Activated CD4-positive, alpha-beta T cell treated with anti-CD3 and anti-CD28 coated beads, Interleukin-2, amount 10 ng/mL, durations not matched to agents 7 days and 5 days (primary cell): ENCODE measurements around the gene DMXL1. TPM values are rescaled to one million over a fixed set of nuclear protein-coding genes. Genes with fewer than 3 reads are reported as not detected.

Source experiments
- CTCF ChIA-PET: fragments of 350-600 bp; sonication (Branson Sonifier 250); formaldehyde crosslinking; loops from one replicate; lab custom pipeline; 2021; ENCODE audit warnings: antibody characterized with exemption; lab: Charles Lee
- POLR2A ChIA-PET: fragments of 350-600 bp; sonication (Branson Sonifier 250); formaldehyde crosslinking; loops from one replicate; lab custom pipeline; 2021; ENCODE audit warnings: antibody characterized with exemption; lab: Charles Lee
- DNase-seq: peaks from one replicate; pipeline ENCODE4 v3.0.0-alpha.2; 2020
- H3K27ac Mint-ChIP-seq: one replicate; pipeline ENCODE4 v1.8.0; 2021; ENCODE audit warnings: mild to moderate bottlenecking, moderate library complexity, mixed read lengths
- H3K27me3 Mint-ChIP-seq: one replicate; pipeline ENCODE4 v1.8.0; 2021; ENCODE audit warnings: mixed read lengths
- H3K36me3 Mint-ChIP-seq: one replicate; pipeline ENCODE4 v1.8.0; 2021; ENCODE audit warnings: low read depth, mixed read lengths
- H3K4me1 Mint-ChIP-seq: one replicate; pipeline ENCODE4 v1.8.0; 2021; ENCODE audit warnings: mixed read lengths
- H3K4me3 Mint-ChIP-seq: one replicate; pipeline ENCODE4 v1.8.0; 2021; ENCODE audit warnings: mild to moderate bottlenecking, moderate library complexity, mixed read lengths
- H3K9me3 Mint-ChIP-seq: one replicate; pipeline ENCODE4 v1.8.0; 2021; ENCODE audit warnings: mixed read lengths
- total RNA-seq, 2 experiments: library from RNA; stranded (reverse); gene quantifications; one replicate each; pipeline ENCODE4 v1.2.3, GENCODE V29; 2021

DMXL1 gene
- total RNA-seq, 2 experiments from 2014 or later = 28.4 to 29.3 TPM

- no peak for DNase-seq
- Mint-ChIP-seq H3K27ac (no peak overlapping the region), H3K4me1 (peaks cover 20% of the 10 kb centered on the region), H3K4me3 (no peak overlapping the region), H3K36me3 (no peaks in the 10 kb centered on the region), H3K9me3 (no peaks in the 10 kb centered on the region), H3K27me3 (no peaks in the 10 kb centered on the region)
- ChIA-PET POLR2A (no interaction called here), CTCF (interaction anchor here (0.6 kb wide), 1 partner anchor 25 kb away, joined by 3 read pairs; no protein-coding TSS in a partner anchor)
These were observed 34.7 kb upstream of the DMXL1 start for GRCh38 chr5:119036101-119036762.

- ChIA-PET CTCF (no interaction called here), POLR2A (no interaction called here)
- Mint-ChIP-seq H3K36me3 (no peaks in the 10 kb centered on the region), H3K9me3 (no peaks in the 10 kb centered on the region), H3K27ac (no peak overlapping the region), H3K4me1 (peaks cover 6% of the 10 kb centered on the region), H3K27me3 (no peaks in the 10 kb centered on the region), H3K4me3 (no peak overlapping the region)
- no peak for DNase-seq
These were observed 33.2 kb upstream of the DMXL1 start for GRCh38 chr5:119037496-119038215.

GRCh38 chr5:119048246-119048645 lies 22.6 kb upstream of the DMXL1 start:
- no peak overlapping the region for H3K4me3 Mint-ChIP-seq
- H3K27me3 Mint-ChIP-seq = peaks cover 5% of the 10 kb centered on the region
- no peaks in the 10 kb centered on the region for H3K9me3 Mint-ChIP-seq
- no peak for DNase-seq
- H3K36me3 Mint-ChIP-seq = no peaks in the 10 kb centered on the region
- no peaks in the 10 kb centered on the region for H3K4me1 Mint-ChIP-seq
- no peak overlapping the region for H3K27ac Mint-ChIP-seq
- ChIA-PET CTCF (interaction anchor here (1.0 to 1.9 kb wide), 2 partner anchors 22 to 60 kb away, joined by 3 to 5 read pairs; partner anchors contain the start of gene DTWD2), POLR2A (interaction anchor here (0.8 kb wide), 1 partner anchor 22 kb away, joined by 3 read pairs; the partner anchor contains the start of gene DMXL1)

- Mint-ChIP-seq H3K4me1 (no peaks in the 10 kb centered on the region), H3K36me3 (no peaks in the 10 kb centered on the region), H3K27ac (no peak overlapping the region), H3K27me3 (peaks cover 5% of the 10 kb centered on the region), H3K9me3 (no peaks in the 10 kb centered on the region), H3K4me3 (no peak overlapping the region)
- ChIA-PET CTCF (no interaction called here), POLR2A (no interaction called here)
- DNase-seq = no peak
These were observed 20.9 kb upstream of the DMXL1 start for GRCh38 chr5:119049824-119050449.

- H3K27ac Mint-ChIP-seq = no peak overlapping the region
- H3K36me3 Mint-ChIP-seq = no peaks in the 10 kb centered on the region
- no peaks in the 10 kb centered on the region for H3K9me3 Mint-ChIP-seq
- H3K4me1 Mint-ChIP-seq = no peaks in the 10 kb centered on the region
- ChIA-PET CTCF (no interaction called here), POLR2A (no interaction called here)
- no peak for DNase-seq
- H3K4me3 Mint-ChIP-seq = no peak overlapping the region
- H3K27me3 Mint-ChIP-seq = peaks cover 3% of the 10 kb centered on the region
These were observed 16.8 kb upstream of the DMXL1 start for GRCh38 chr5:119054101-119054500.

- CTCF ChIA-PET = interaction anchor here (0.7 kb wide), 1 partner anchor 315 kb away, joined by 3 read pairs; no protein-coding TSS in a partner anchor
- no peaks in the 10 kb centered on the region for H3K36me3 Mint-ChIP-seq
- H3K4me3 Mint-ChIP-seq = no peak overlapping the region
- no peaks in the 10 kb centered on the region for H3K27me3 Mint-ChIP-seq
- no peak overlapping the region for H3K27ac Mint-ChIP-seq
- no peaks in the 10 kb centered on the region for H3K4me1 Mint-ChIP-seq
- POLR2A ChIA-PET = no interaction called here
- no peaks in the 10 kb centered on the region for H3K9me3 Mint-ChIP-seq
- DNase-seq = no peak
These were observed 15.6 kb upstream of the DMXL1 start for GRCh38 chr5:119055294-119055693.

- no peak for DNase-seq
- peaks cover 8% of the 10 kb centered on the region for H3K4me1 Mint-ChIP-seq
- no peaks in the 10 kb centered on the region for H3K27me3 Mint-ChIP-seq
- no peaks in the 10 kb centered on the region for H3K36me3 Mint-ChIP-seq
- ChIA-PET POLR2A (interaction anchor here (0.6 kb wide), 1 partner anchor 37 kb away, joined by 3 read pairs; no protein-coding TSS in a partner anchor), CTCF (interaction anchor here (1.1 kb wide), 1 partner anchor 12 kb away, joined by 5 read pairs; the partner anchor contains the start of gene DMXL1)
- no peak overlapping the region for H3K4me3 Mint-ChIP-seq
- no peaks in the 10 kb centered on the region for H3K9me3 Mint-ChIP-seq
- no peak overlapping the region for H3K27ac Mint-ChIP-seq
These were observed 11.8 kb upstream of the DMXL1 start for GRCh38 chr5:119058979-119059529.

GRCh38 chr5:119059740-119060255 lies 11.1 kb upstream of the DMXL1 start:
- ChIA-PET POLR2A (interaction anchor here (0.6 kb wide), 1 partner anchor 37 kb away, joined by 3 read pairs; no protein-coding TSS in a partner anchor), CTCF (interaction anchor here (1.1 kb wide), 1 partner anchor 11 kb away, joined by 5 read pairs; the partner anchor contains the start of gene DMXL1)
- Mint-ChIP-seq H3K36me3 (no peaks in the 10 kb centered on the region), H3K27ac (no peak overlapping the region), H3K4me3 (no peak overlapping the region), H3K4me1 (peaks cover 11% of the 10 kb centered on the region), H3K9me3 (no peaks in the 10 kb centered on the region), H3K27me3 (no peaks in the 10 kb centered on the region)
- no peak for DNase-seq

GRCh38 chr5:119063579-119064379 lies 7.1 kb upstream of the DMXL1 start:
- POLR2A ChIA-PET = no interaction called here
- H3K9me3 Mint-ChIP-seq = no peaks in the 10 kb centered on the region
- H3K27ac Mint-ChIP-seq = no peak overlapping the region

GRCh38 chr5:119067450-119067849 lies 3.4 kb upstream of the DMXL1 start:
- CTCF ChIA-PET = no interaction called here

More at GRCh38 chr5:119063579-119064379, 7.1 kb upstream of the DMXL1 start:
- no peaks in the 10 kb centered on the region for H3K27me3 Mint-ChIP-seq
- no peak overlapping the region for H3K4me3 Mint-ChIP-seq
- DNase-seq = no peak
- CTCF ChIA-PET = no interaction called here
- peaks cover 11% of the 10 kb centered on the region for H3K4me1 Mint-ChIP-seq
- H3K36me3 Mint-ChIP-seq = no peaks in the 10 kb centered on the region

GRCh38 chr5:119070578-119070827 lies 384 bp upstream of the DMXL1 start:
- H3K36me3 Mint-ChIP-seq = peaks cover 9% of the 10 kb centered on the region
- CTCF ChIA-PET = interaction anchor here (0.5 to 2.1 kb wide), 8 partner anchors 9 to 341 kb away, joined by 3 to 6 read pairs (median 3); no protein-coding TSS in a partner anchor
- no peaks in the 10 kb centered on the region for H3K9me3 Mint-ChIP-seq
- peak overlapping the region; percentile 100 for H3K4me3 Mint-ChIP-seq
- DNase-seq = no peak
- peak overlapping the region; percentile 99 for H3K27ac Mint-ChIP-seq
- POLR2A ChIA-PET = interaction anchor here (0.8 to 1.0 kb wide), 2 partner anchors 22 to 198 kb away, joined by 3 to 5 read pairs; no protein-coding TSS in a partner anchor
- H3K4me1 Mint-ChIP-seq = peaks cover 39% of the 10 kb centered on the region
- no peaks in the 10 kb centered on the region for H3K27me3 Mint-ChIP-seq

More at GRCh38 chr5:119067450-119067849, 3.4 kb upstream of the DMXL1 start:
- no peak overlapping the region for H3K4me3 Mint-ChIP-seq
- H3K36me3 Mint-ChIP-seq = peaks cover 2% of the 10 kb centered on the region
- H3K9me3 Mint-ChIP-seq = no peaks in the 10 kb centered on the region
- H3K27ac Mint-ChIP-seq = no peak overlapping the region
- no peaks in the 10 kb centered on the region for H3K27me3 Mint-ChIP-seq
- H3K4me1 Mint-ChIP-seq = peaks cover 26% of the 10 kb centered on the region
- POLR2A ChIA-PET = no interaction called here
- DNase-seq = no peak
